ENCODE measurements around the gene C1QTNF1. TPM values are rescaled to one million over a fixed set of nuclear protein-coding genes. Genes with fewer than 3 reads are reported as not detected.

C1QTNF1 gene
- total and polyA plus RNA-seq, 9 of the 15 experiments (the other 6 are each of a cell fraction or from before 2014, with no cell fraction given): 0.09 TPM; not detected in 8

DNA sequence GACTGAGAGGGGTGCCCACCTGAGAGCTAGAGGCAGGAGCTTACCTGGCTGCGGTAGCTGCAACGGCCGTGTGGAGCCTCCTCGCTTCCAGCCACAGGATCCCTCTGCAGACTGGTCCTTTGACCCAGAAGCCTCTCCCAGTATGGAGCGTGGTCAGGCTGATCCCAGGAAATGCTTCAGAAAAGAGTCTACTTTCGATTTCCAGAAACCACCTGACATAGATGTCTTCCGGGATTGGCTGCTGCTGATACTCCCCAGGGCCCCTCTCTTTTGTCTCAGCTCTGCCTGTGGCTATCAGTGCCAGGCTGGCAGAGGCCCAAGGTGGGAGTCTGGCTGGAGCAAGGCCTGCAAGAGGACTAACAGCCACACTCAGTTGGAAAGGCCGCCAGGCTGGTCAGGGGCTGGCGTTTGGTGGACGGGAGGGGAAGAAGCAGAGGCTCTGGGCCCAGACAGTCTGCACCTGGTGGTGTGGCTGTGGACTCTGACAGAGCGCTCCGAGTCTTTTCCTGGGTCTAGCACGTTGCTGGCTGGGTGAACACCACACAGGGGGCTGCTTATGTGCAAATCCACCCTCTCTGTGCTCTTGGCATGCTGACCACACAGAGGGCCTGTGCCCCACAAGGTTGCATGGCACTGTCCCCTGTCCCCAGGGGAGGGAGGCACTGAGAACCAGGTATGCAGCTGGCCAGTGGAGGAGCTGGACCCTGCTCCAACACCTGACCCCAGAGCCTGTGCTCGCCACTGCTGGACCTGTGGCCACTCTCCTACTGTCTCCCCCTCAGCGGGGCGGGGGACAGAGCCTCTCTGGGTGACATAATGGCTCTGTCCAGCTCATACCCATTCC is 44.0 kb upstream of the C1QTNF1 start, which contains the start of gene LGALS3BP (continued):
- TF ChIP-seq, protein P1, sequence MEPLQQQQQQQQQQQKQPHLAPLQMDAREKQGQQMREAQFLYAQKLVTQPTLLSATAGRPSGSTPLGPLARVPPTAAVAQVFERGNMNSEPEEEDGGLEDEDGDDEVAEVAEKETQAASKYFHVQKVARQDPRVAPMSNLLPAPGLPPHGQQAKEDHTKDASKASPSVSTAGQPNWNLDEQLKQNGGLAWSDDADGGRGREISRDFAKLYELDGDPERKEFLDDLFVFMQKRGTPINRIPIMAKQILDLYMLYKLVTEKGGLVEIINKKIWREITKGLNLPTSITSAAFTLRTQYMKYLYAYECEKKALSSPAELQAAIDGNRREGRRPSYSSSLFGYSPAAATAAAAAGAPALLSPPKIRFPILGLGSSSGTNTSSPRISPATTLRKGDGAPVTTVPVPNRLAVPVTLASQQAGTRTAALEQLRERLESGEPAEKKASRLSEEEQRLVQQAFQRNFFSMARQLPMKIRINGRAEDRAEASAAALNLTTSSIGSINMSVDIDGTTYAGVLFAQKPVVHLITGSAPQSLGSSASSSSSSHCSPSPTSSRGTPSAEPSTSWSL (CRISPR knock-in tag; IDR thresholded peaks at IDR 0.05; ENCODE audit: borderline replicate concordance): no peak
- TF ChIP-seq, protein P2, sequence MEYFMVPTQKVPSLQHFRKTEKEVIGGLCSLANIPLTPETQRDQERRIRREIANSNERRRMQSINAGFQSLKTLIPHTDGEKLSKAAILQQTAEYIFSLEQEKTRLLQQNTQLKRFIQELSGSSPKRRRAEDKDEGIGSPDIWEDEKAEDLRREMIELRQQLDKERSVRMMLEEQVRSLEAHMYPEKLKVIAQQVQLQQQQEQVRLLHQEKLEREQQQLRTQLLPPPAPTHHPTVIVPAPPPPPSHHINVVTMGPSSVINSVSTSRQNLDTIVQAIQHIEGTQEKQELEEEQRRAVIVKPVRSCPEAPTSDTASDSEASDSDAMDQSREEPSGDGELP (CRISPR knock-in tag; IDR thresholded peaks at IDR 0.05; ENCODE audit: borderline replicate concordance): no peak
- TF ChIP-seq ZNF12 (CRISPR knock-in tag; IDR thresholded peaks at IDR 0.05): no peak
- TF ChIP-seq RAD51 (IDR thresholded peaks at IDR 0.05; ENCODE audit: borderline replicate concordance, low read depth): peak; percentile 56; the same call in 1 of the 2 replicates
- TF ChIP-seq PHB2 (IDR thresholded peaks at IDR 0.05; ENCODE audit: low read depth): no peak
- TF ChIP-seq ZC3H8 (IDR thresholded peaks at IDR 0.05): no peak
- TF ChIP-seq, protein P3, sequence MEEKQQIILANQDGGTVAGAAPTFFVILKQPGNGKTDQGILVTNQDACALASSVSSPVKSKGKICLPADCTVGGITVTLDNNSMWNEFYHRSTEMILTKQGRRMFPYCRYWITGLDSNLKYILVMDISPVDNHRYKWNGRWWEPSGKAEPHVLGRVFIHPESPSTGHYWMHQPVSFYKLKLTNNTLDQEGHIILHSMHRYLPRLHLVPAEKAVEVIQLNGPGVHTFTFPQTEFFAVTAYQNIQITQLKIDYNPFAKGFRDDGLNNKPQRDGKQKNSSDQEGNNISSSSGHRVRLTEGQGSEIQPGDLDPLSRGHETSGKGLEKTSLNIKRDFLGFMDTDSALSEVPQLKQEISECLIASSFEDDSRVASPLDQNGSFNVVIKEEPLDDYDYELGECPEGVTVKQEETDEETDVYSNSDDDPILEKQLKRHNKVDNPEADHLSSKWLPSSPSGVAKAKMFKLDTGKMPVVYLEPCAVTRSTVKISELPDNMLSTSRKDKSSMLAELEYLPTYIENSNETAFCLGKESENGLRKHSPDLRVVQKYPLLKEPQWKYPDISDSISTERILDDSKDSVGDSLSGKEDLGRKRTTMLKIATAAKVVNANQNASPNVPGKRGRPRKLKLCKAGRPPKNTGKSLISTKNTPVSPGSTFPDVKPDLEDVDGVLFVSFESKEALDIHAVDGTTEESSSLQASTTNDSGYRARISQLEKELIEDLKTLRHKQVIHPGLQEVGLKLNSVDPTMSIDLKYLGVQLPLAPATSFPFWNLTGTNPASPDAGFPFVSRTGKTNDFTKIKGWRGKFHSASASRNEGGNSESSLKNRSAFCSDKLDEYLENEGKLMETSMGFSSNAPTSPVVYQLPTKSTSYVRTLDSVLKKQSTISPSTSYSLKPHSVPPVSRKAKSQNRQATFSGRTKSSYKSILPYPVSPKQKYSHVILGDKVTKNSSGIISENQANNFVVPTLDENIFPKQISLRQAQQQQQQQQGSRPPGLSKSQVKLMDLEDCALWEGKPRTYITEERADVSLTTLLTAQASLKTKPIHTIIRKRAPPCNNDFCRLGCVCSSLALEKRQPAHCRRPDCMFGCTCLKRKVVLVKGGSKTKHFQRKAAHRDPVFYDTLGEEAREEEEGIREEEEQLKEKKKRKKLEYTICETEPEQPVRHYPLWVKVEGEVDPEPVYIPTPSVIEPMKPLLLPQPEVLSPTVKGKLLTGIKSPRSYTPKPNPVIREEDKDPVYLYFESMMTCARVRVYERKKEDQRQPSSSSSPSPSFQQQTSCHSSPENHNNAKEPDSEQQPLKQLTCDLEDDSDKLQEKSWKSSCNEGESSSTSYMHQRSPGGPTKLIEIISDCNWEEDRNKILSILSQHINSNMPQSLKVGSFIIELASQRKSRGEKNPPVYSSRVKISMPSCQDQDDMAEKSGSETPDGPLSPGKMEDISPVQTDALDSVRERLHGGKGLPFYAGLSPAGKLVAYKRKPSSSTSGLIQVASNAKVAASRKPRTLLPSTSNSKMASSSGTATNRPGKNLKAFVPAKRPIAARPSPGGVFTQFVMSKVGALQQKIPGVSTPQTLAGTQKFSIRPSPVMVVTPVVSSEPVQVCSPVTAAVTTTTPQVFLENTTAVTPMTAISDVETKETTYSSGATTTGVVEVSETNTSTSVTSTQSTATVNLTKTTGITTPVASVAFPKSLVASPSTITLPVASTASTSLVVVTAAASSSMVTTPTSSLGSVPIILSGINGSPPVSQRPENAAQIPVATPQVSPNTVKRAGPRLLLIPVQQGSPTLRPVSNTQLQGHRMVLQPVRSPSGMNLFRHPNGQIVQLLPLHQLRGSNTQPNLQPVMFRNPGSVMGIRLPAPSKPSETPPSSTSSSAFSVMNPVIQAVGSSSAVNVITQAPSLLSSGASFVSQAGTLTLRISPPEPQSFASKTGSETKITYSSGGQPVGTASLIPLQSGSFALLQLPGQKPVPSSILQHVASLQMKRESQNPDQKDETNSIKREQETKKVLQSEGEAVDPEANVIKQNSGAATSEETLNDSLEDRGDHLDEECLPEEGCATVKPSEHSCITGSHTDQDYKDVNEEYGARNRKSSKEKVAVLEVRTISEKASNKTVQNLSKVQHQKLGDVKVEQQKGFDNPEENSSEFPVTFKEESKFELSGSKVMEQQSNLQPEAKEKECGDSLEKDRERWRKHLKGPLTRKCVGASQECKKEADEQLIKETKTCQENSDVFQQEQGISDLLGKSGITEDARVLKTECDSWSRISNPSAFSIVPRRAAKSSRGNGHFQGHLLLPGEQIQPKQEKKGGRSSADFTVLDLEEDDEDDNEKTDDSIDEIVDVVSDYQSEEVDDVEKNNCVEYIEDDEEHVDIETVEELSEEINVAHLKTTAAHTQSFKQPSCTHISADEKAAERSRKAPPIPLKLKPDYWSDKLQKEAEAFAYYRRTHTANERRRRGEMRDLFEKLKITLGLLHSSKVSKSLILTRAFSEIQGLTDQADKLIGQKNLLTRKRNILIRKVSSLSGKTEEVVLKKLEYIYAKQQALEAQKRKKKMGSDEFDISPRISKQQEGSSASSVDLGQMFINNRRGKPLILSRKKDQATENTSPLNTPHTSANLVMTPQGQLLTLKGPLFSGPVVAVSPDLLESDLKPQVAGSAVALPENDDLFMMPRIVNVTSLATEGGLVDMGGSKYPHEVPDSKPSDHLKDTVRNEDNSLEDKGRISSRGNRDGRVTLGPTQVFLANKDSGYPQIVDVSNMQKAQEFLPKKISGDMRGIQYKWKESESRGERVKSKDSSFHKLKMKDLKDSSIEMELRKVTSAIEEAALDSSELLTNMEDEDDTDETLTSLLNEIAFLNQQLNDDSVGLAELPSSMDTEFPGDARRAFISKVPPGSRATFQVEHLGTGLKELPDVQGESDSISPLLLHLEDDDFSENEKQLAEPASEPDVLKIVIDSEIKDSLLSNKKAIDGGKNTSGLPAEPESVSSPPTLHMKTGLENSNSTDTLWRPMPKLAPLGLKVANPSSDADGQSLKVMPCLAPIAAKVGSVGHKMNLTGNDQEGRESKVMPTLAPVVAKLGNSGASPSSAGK (IDR thresholded peaks at IDR 0.05): no peak
- TF ChIP-seq, protein P4, sequence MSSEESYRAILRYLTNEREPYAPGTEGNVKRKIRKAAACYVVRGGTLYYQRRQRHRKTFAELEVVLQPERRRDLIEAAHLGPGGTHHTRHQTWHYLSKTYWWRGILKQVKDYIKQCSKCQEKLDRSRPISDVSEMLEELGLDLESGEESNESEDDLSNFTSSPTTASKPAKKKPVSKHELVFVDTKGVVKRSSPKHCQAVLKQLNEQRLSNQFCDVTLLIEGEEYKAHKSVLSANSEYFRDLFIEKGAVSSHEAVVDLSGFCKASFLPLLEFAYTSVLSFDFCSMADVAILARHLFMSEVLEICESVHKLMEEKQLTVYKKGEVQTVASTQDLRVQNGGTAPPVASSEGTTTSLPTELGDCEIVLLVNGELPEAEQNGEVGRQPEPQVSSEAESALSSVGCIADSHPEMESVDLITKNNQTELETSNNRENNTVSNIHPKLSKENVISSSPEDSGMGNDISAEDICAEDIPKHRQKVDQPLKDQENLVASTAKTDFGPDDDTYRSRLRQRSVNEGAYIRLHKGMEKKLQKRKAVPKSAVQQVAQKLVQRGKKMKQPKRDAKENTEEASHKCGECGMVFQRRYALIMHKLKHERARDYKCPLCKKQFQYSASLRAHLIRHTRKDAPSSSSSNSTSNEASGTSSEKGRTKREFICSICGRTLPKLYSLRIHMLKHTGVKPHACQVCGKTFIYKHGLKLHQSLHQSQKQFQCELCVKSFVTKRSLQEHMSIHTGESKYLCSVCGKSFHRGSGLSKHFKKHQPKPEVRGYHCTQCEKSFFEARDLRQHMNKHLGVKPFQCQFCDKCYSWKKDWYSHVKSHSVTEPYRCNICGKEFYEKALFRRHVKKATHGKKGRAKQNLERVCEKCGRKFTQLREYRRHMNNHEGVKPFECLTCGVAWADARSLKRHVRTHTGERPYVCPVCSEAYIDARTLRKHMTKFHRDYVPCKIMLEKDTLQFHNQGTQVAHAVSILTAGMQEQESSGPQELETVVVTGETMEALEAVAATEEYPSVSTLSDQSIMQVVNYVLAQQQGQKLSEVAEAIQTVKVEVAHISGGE (CRISPR knock-in tag; IDR thresholded peaks at IDR 0.05): peak in 1 of 3 experiments; percentile 22; a peak in 1 of 6 replicates

Data from K562 (cell line).